Small intestine (tissue), 7 donors: ENCODE measurements around the gene TOR1AIP1. TPM values are rescaled to one million over a fixed set of nuclear protein-coding genes. Genes with fewer than 3 reads are reported as not detected.

Experiments used
- DNase-seq, 2 donors: peaks; one replicate each; pipeline versions ENCODE4 v3.0.0 to v3.0.0-alpha.2; 2013
- FAIRE-seq: peaks from 2 replicates; lab custom pipeline; 2012; peaks lifted over from hg19 to GRCh38; lab: Jason Lieb, UNC
- H3K27ac ChIP-seq, 3 donors: one replicate each; pipeline ENCODE4 v1.5.1; 2013; ENCODE audit warnings: low read length in 2 of 3, mild to moderate bottlenecking in 2 of 3, control low read depth in 1 of 3, inconsistent platforms in 1 of 3, low read depth in 1 of 3, moderate library complexity in 1 of 3
- H3K27me3 ChIP-seq, 3 donors: one replicate each; pipeline ENCODE4 v1.6.1; 2013; ENCODE audit warnings: low read length in 3 of 3, inconsistent platforms in 1 of 3; ENCODE audit not compliant: control insufficient read depth in 3 of 3, insufficient read depth in 3 of 3
- H3K36me3 ChIP-seq, 3 donors: one replicate each; pipeline ENCODE4 v1.6.1; 2013; ENCODE audit warnings: low read length in 3 of 3, inconsistent platforms in 1 of 3, low read depth in 1 of 3, mild to moderate bottlenecking in 1 of 3, moderate library complexity in 1 of 3; ENCODE audit not compliant: control insufficient read depth in 3 of 3, insufficient read depth in 2 of 3
- H3K4me1 ChIP-seq, 3 donors: one replicate each; pipeline ENCODE4 v1.6.1; 2013; ENCODE audit warnings: low read length in 2 of 3, inconsistent platforms in 1 of 3, low read depth in 1 of 3, mild to moderate bottlenecking in 1 of 3, moderate library complexity in 1 of 3; ENCODE audit not compliant: control insufficient read depth in 3 of 3, insufficient read depth in 2 of 3
- H3K4me3 ChIP-seq, 3 donors: one replicate each; pipeline ENCODE4 v1.5.1; 2013; ENCODE audit warnings: low read length in 3 of 3, control low read depth in 1 of 3, inconsistent platforms in 1 of 3, low read depth in 1 of 3, mild to moderate bottlenecking in 1 of 3, moderate library complexity in 1 of 3
- H3K9me3 ChIP-seq, 2 donors: one replicate each; pipeline ENCODE4 v1.6.1; 2013; ENCODE audit warnings: low read depth in 1 of 2, low read length in 1 of 2; ENCODE audit not compliant: control insufficient read depth in 2 of 2, insufficient read depth in 1 of 2
- WGBS, 3 donors: extraction: QIAGEN DNeasy Blood & Tissue Kit; methylation state at CpG; one replicate each; pipeline ENCODE4 v1.1.7; 2013; 5-methylcytosine and 5-hydroxymethylcytosine counted together
- polyA plus RNA-seq, 4 donors: library from polyadenylated mRNA; stranded (reverse) in 3 of 4; unstranded in 1 of 4; fragments of 200-250 nt in 3 of 4; fragments of 120-200 nt in 1 of 4; gene quantifications; one replicate each; pipeline versions ENCODE4 v1.2.1 to v1.2.3, GENCODE V29; 2013
- donor health status: healthy with polysubstance abuse.
- donor health status: control.
- donor health status: control.
- donor health status: Bipolar disorder and iron deficiency.
- donor health status: healthy.

TOR1AIP1 gene
- polyA plus RNA-seq, 4 donors = 5.8 to 24.6 (median 11.5) TPM

DNA sequence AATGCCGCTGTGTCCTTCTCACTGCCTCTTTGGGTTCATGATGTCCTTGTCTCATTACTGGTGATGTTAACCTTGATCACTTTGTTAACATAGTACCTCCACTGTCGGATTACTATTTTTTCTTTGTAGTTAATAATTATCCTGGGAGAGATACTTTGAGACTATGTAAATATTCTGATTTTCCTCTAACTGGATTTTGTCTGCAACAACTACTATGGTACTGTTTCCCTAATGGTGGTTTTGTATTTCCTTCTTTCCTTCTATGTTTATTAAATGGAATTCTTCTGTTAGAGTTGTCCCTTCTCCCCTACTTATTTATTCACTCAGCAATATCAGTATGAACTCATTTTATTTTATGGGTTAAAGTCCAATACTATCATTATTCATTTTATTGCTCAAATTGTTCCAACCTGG, 8.6 kb upstream of the TOR1AIP1 start:
- peaks cover 1 to 8% (median 6%) of the 10 kb centered on the region in 3 donors for H3K4me1 ChIP-seq
- H3K36me3 ChIP-seq = peaks cover 0 to 20% (median 2%) of the 10 kb centered on the region in 3 donors
- H3K4me3 ChIP-seq = peak overlapping the region in 1 of 3 donors; percentile 5
- DNase-seq = peak; percentile 61 to 78
- H3K9me3 ChIP-seq = no peaks in the 10 kb centered on the region
- 22 to 72% (median 38%) methylated on average over 2 of the region's 2 CpGs for WGBS, 3 donors
- H3K27me3 ChIP-seq = no peaks in the 10 kb centered on the region
- no peak for FAIRE-seq
- peak overlapping the region in 2 of 3 donors; percentile 71 to 73 for H3K27ac ChIP-seq

DNA sequence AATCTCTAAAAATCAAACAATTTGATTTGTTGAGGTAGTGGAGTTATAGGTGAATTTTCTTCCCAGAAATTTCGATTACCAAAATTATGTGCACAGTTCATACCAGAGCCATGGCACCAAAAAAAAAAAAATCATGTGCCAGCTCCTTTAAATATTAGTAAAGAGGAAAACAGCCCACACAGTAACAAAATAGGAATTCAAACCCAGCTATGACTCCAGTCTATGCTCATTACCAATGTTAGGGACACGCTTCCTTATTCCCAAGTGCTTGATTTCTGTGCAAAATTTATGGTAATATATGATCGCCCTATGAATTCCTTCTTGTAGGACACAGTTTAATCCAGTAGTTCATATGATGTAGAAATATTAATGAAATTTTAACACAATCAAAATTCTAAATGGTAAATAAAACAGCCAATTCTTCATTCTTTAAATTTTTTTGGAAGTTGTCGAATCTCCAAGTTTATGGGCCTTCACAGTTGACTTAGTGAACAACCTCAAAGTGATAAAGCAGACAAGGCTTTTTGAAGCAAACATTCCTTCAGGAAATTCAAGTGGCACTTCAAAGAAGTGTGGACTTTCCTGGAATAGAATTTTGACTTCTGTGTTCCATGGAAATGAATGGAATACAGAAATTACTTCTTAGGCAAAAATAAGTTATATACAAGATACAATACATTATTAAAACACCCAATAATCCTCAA, 6.3 kb upstream of the TOR1AIP1 start:
- peak overlapping the region in 2 of 3 donors; percentile 42 to 85 for H3K4me3 ChIP-seq
- H3K36me3 ChIP-seq = peaks cover 0 to 12% (median 2%) of the 10 kb centered on the region in 3 donors
- 75 to 82% (median 79%) methylated on average over 4 of the region's 4 CpGs for WGBS, 3 donors
- peaks cover 1 to 8% (median 6%) of the 10 kb centered on the region in 3 donors for H3K4me1 ChIP-seq
- FAIRE-seq (no peak), DNase-seq (no peak)
- H3K27ac ChIP-seq = peak overlapping the region in 1 of 3 donors; percentile 91
- no peaks in the 10 kb centered on the region for H3K9me3 ChIP-seq
- no peaks in the 10 kb centered on the region for H3K27me3 ChIP-seq

DNA sequence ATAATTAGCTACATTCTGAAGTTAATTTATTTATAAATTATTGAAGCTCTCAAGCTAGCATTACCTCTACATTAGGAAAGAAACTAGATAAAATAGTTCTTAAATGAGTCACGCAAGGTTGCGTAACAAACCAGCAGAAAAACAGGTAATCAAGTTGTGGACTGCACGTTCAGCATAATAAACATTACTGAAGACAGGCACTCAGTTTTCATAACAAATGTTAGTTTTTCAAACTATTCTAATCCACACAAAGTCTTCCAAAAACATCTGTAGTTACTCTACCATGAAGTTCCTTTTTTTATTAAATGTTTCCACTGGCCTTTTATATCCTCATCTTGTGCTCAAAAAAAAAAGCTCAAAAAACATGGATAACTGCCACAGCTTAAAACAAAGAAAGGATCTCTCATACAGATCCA, 5.8 kb upstream of the TOR1AIP1 start:
- peak overlapping the region in 1 of 3 donors; percentile 91 for H3K27ac ChIP-seq
- H3K27me3 ChIP-seq = no peaks in the 10 kb centered on the region
- WGBS, 3 donors = 9 to 36% (median 25%) methylated on average over 3 of the region's 3 CpGs
- peak overlapping the region in 2 of 3 donors; percentile 42 to 85 for H3K4me3 ChIP-seq
- FAIRE-seq (no peak), DNase-seq (peak; percentile 87 to 91)
- peaks cover 0 to 12% (median 2%) of the 10 kb centered on the region in 3 donors for H3K36me3 ChIP-seq
- no peaks in the 10 kb centered on the region for H3K9me3 ChIP-seq
- peaks cover 1 to 12% (median 4%) of the 10 kb centered on the region in 3 donors for H3K4me1 ChIP-seq

DNA sequence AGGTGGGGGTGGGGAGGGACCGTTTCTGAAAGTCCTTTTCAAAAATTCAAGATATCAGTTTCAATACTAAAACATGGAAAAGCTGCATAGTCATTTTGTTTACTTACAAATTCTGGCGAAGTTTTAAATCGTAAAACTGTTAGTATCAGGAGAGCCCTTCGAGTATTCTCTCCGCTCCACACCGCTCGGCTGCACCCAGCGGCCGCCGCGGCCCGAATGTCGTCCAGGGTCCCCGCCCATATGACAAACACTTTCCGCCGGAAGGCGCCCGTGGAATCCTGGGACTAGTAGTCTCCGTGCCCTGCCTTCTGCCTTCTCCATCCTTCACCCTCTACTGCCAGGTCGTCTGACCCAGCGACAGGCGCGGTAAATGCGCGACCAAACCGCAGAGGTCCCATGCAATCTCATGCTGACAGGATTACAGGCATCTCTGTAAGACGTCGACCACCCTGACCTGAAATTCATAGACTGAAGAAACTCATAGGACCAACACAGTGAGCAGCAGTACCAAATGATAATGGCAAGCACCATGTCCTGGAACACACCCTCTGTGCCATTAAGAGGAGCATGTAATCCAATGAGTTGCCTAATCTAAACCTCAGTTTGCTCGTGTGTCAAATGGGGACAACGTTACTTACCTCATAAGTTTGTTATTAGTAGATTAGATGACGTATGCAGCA, 4.4 kb upstream of the TOR1AIP1 start, which contains the start of gene TOR1AIP2:
Gene TOR1AIP2, minus strand, starts transcription at position 218 of the 680 bp plus-strand sequence. CDS start 25,138 bp downstream, outside the sequence.
- Histone ChIP-seq H3K27ac (peak within 1 kb of the TSS; percentile 62 to 91 (median 67)), H3K36me3 (peaks cover 0 to 12% (median 2%) of the 10 kb centered on the region in 3 donors), H3K27me3 (no peaks in the 10 kb centered on the region), H3K4me1 (peaks cover 0 to 12% (median 4%) of the 10 kb centered on the region in 3 donors), H3K4me3 (peak within 1 kb of the TSS; percentile 59 to 85 (median 76)), H3K9me3 (no peaks in the 10 kb centered on the region)
- DNase-seq (peak; percentile 93), FAIRE-seq (no peak)
- WGBS, 3 donors = 3 to 5% (median 3%) methylated on average over 31 of the region's 31 CpGs

DNA sequence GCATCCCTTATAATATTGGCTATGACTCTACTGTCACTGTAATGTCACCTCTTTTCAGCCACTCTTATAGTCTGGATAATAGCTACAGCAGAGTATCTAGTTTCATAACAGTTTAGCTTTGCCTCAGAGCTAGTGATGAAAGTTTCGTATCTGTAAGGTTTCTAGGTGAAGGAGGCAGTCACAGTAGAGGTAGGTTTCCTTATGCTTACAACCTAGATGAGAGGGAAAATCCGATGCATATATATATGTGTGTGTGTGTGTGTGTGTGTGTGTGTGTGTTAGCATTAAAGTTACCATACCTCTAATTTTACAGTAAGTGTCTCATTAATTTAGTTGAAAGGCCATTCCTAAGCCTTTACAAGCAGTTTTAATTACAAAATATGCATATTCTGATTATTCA, 2.3 kb upstream of the TOR1AIP1 start:
- FAIRE-seq = no peak
- H3K4me3 ChIP-seq = no peak overlapping the region
- H3K36me3 ChIP-seq = peaks cover under 1 to 4% (median 1%) of the 10 kb centered on the region in 3 donors
- H3K4me1 ChIP-seq = peaks cover 0 to 4% (median 0%) of the 10 kb centered on the region in 3 donors
- no peak overlapping the region for H3K27ac ChIP-seq
- 84 to 90% (median 84%) methylated on average over 2 of the region's 2 CpGs for WGBS, 3 donors
- H3K27me3 ChIP-seq = no peaks in the 10 kb centered on the region
- DNase-seq = no peak
- no peaks in the 10 kb centered on the region for H3K9me3 ChIP-seq

DNA sequence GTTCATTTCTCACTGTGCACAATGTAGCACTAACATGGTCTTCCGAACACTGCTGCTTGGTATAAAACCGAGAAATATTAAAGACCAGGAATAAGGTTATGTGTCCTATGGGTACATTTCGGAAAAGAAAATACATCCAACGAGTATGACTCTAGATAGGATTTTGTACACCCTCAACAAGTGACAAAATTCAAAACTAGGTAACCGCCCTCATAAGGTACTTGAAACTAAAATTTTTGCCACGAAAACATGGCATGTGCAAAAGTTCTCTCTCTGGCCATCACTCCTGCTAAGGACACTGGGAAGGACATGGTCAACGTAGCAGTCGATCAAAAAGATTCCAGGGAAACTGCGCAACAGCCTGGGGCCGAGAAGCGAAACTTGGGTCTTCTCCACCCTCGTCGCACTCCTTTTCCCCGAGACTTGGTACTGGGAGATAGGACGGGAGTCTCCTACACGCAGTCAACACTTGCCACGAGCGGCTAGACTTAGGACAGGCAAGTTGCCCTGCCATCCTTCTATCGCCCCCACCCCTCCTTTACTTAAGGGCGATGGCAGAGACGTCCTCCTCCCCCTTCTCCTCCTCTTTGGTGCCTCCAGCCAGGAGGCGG, 338 bp upstream of the TOR1AIP1 start:
- Histone ChIP-seq H3K4me1 (peaks cover 0 to 4% (median 0%) of the 10 kb centered on the region in 3 donors), H3K36me3 (peaks cover 0 to 4% (median 2%) of the 10 kb centered on the region in 3 donors), H3K27ac (peak overlapping the region; percentile 93 to 100 (median 99)), H3K4me3 (peak overlapping the region; percentile 92 to 100 (median 92)), H3K27me3 (no peaks in the 10 kb centered on the region), H3K9me3 (no peaks in the 10 kb centered on the region)
- WGBS, 3 donors = 1% methylated on average over 22 of the region's 22 CpGs
- no peak for FAIRE-seq
- peak; percentile 80 to 95 for DNase-seq

DNA sequence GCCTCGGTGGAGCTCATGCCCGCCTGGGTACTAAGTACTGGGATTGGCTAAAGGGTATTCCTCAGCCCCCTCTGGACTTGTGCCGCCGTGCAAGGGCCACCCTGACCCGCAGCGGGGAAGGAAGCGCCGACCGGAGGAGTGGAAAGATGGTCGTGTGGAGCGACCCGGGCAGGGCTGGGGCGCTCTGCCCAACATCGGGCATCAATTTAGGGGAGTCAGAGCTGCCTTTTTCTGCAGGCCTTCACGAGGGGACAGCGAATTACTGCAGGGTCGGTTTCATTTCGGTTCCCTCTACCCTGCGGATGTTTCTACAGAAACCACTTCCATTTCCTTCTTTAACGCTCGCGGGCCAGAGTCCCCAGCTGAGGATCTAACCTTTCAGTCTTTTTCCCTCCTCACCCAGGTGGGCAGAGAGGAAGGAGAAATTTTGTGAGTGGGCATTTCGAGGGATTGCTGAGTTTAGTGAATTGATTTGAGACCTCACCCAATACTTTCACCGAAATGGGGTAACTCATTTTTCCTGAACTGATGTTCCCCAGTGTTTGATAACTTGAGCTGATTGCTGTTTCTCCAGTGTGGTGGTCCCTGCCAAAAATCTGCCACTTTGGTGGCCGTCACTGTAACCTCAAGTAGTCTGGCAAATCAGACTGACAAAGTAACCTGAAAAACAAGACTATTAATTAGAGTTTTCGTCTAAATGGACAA, 1.1 kb downstream of the TOR1AIP1 start:
- H3K27ac ChIP-seq = peak overlapping the region; percentile 93 to 100 (median 99)
- peaks cover 0 to 6% (median 2%) of the 10 kb centered on the region in 3 donors for H3K36me3 ChIP-seq
- no peaks in the 10 kb centered on the region for H3K9me3 ChIP-seq
- DNase-seq = peak in 1 of 2 donors; percentile 51
- peak overlapping the region; percentile 92 to 100 (median 92) for H3K4me3 ChIP-seq
- WGBS, 3 donors = 0 to 1% (median 0%) methylated on average over 25 to 26 of the region's 26 CpGs
- H3K27me3 ChIP-seq = no peaks in the 10 kb centered on the region
- peaks cover 0 to 4% (median 0%) of the 10 kb centered on the region in 3 donors for H3K4me1 ChIP-seq
- no peak for FAIRE-seq
